Activated T-cell treated with anti-CD3 and anti-CD28 coated beads, Interleukin-2, amount 50 U/mL, for 72 hours (primary cell): ENCODE data around the gene C1QTNF5. TPM values are rescaled to one million over a fixed set of nuclear protein-coding genes. Genes with fewer than 3 reads are reported as not detected.

Experiments
- ATAC-seq, 2 donors: fragments of 150-1000 bp; cut with Tn5 transposase; replicated peaks in 1 of 2; 2 replicates each; pipeline ENCODE4 v1.10.0; 2021; ENCODE audit warnings: moderate library complexity in 2 of 2, mild to moderate bottlenecking in 1 of 2
- DNase-seq, 2 donors: peaks; one replicate each; pipeline ENCODE4 v3.0.0; 2021 to 2022; ENCODE audit warnings: mixed read lengths in 1 of 2
- H3K27ac Mint-ChIP-seq: one replicate; pipeline ENCODE4 v1.8.0; 2022; ENCODE audit warnings: mild to moderate bottlenecking, moderate library complexity, mixed read lengths
- H3K27me3 Mint-ChIP-seq: one replicate; pipeline ENCODE4 v1.8.0; 2022; ENCODE audit warnings: low read depth, mixed read lengths
- H3K36me3 Mint-ChIP-seq, 2 donors: one replicate each; pipeline ENCODE4 v1.8.0; 2022; ENCODE audit warnings: mixed read lengths in 2 of 2, mild to moderate bottlenecking in 1 of 2; ENCODE audit not compliant: insufficient read depth in 2 of 2
- H3K4me1 Mint-ChIP-seq: one replicate; pipeline ENCODE4 v1.8.0; 2022; ENCODE audit warnings: low read depth, mixed read lengths
- H3K4me3 Mint-ChIP-seq, 2 donors: one replicate each; pipeline ENCODE4 v1.8.0; 2022; ENCODE audit warnings: mild to moderate bottlenecking in 2 of 2, mixed read lengths in 2 of 2, moderate library complexity in 2 of 2
- H3K9me3 Mint-ChIP-seq, 2 donors: one replicate each; pipeline ENCODE4 v1.8.0; 2022; ENCODE audit warnings: mixed read lengths in 2 of 2
- total RNA-seq, 2 donors: library from RNA; stranded (reverse); gene quantifications; one replicate each; pipeline ENCODE4 v1.2.3, GENCODE V29; 2022

The C1QTNF5 gene
- total RNA-seq, 2 donors from 2014 or later: not detected

DNA sequence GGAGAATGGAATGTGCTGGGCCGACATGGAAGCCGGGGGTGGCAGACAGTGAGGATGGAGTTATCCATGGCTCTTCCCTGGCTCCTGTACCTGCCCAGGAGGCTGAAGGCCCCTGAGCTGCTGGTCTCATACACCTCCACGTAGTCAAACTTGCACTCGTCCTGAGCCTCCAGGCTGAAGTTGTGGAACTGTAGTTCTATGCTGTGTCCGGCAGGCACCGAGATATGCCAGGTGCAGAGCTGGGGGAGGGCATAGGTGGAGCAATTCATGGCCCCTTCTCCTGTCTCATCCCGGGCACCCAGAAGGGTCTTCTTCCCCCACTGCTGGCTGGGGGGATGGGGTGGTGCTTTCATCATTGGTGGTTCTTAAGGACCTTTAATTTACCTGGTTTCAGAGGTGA is 3.0 kb upstream of the C1QTNF5 start:
- ATAC-seq: no peak
- peaks cover 46% of the 10 kb centered on the region for H3K27me3 Mint-ChIP-seq

DNA sequence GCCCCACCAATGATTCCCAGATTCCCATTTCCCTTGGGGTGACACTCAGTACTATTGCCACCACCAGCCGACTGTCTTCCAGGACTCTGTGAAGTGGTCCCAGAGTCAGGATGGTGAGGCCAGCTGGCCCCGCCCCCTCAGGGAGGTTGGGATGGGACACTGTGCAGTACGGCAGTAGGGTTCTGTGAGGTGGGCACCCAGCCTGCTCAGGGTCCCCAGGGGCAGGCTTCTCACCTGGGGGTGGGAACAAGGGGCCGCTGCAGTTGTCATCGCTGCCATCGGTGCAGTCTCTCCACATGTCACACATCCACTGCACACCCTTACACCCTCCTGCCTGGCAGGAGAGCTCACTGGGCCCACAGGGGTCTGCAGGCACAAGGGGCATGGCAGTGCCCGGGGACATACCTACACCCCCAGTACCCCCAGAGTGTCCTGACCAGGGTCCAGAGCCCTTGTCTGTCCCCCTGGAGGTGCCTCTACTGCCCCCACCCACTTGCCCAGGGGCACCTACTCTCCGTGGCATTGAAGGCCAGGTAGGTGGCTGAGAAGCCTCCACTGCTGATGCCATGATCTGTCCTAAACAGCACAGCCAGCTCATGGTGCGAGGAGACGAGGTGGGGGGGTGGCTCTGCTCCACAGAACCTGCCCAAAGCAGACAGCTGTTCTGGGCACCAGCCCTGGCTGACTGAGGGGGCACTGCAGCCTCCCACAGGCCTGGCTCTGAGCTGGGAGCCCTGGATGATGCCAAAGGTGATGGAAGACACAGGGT is 1.9 kb upstream of the C1QTNF5 start:
- Mint-ChIP-seq H3K27me3 (peaks cover 42% of the 10 kb centered on the region), H3K4me3 (no peak overlapping the region), H3K27ac (no peak overlapping the region), H3K9me3 (no peaks in the 10 kb centered on the region), H3K4me1 (peaks cover 27% of the 10 kb centered on the region), H3K36me3 (peaks cover 0 to 2% of the 10 kb centered on the region in 2 donors)
- ATAC-seq (no peak), DNase-seq (no peak)

More for the DNA sequence above, 3.0 kb upstream of the C1QTNF5 start:
- Mint-ChIP-seq H3K4me1 (peaks cover 15% of the 10 kb centered on the region), H3K4me3 (no peak overlapping the region), H3K36me3 (peaks cover 0 to 2% of the 10 kb centered on the region in 2 donors), H3K9me3 (no peaks in the 10 kb centered on the region), H3K27ac (no peak overlapping the region)
- DNase-seq: no peak

DNA sequence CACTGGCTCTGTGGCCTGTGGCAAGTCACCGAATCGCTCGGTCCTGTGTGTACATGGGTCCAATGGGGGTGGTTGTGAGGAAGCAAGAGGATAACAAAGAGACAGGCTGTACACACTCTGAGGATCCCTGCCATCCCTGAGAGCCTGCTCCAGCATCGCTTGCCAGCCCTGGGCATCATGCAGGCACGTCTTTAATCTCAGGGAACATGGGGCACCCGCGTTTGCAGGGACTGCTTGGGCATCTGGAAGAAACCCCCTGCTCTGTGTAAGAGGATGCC is 1.3 kb upstream of the C1QTNF5 start:
- no peak for DNase-seq
- H3K36me3 Mint-ChIP-seq: peaks cover 0 to 2% of the 10 kb centered on the region in 2 donors
- no peak for ATAC-seq
- H3K4me1 Mint-ChIP-seq: peaks cover 33% of the 10 kb centered on the region
- H3K4me3 Mint-ChIP-seq: no peak overlapping the region
- H3K9me3 Mint-ChIP-seq: no peaks in the 10 kb centered on the region
- peaks cover 36% of the 10 kb centered on the region for H3K27me3 Mint-ChIP-seq
- H3K27ac Mint-ChIP-seq: no peak overlapping the region

DNA sequence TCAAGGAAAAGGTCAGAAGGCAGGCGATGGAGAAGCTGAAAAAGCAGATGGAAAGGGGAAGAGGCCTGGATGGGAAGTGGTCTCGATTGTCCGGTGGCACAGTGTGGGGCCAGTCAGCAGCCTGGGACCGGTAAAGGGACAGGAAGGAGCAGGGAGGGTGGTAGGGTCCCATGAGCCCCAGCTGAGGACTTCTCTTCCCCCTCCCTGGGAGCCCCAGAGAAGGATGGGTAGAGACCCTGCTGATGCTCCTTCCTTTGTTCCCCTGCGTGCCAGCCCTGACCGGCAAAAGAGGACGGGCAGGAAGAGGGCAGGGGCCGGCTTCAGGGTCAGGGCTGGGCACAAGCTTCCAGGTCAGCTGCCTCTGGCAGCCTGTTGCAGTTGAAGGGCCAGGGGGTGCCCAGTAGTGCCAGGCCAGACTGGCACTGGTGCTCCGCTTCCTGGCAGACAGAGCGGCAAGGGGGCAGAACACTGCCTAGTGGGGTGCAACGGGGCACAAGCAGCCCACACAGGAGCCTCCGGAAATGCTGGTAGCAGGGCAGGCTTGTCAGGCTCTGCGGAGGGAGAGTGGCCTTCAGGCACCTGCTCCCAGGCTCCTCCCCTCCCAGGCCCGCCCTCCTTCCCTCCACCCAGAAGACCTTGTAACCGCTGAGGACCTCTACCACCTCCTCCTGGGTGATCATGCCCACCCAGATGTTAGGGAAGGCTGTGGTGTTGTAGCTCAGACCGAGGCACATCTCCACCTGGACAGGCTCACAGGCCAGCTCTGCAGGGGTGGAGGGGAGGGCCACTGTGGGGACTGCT is 739 bp upstream of the C1QTNF5 start:
- DNase-seq: no peak
- no peak for ATAC-seq
- Mint-ChIP-seq H3K36me3 (peaks cover 2 to 4% of the 10 kb centered on the region in 2 donors), H3K27ac (no peak overlapping the region), H3K4me1 (peaks cover 38% of the 10 kb centered on the region), H3K27me3 (peaks cover 34% of the 10 kb centered on the region), H3K4me3 (peak overlapping the region in 1 of 2 donors; percentile 36), H3K9me3 (no peaks in the 10 kb centered on the region)

DNA sequence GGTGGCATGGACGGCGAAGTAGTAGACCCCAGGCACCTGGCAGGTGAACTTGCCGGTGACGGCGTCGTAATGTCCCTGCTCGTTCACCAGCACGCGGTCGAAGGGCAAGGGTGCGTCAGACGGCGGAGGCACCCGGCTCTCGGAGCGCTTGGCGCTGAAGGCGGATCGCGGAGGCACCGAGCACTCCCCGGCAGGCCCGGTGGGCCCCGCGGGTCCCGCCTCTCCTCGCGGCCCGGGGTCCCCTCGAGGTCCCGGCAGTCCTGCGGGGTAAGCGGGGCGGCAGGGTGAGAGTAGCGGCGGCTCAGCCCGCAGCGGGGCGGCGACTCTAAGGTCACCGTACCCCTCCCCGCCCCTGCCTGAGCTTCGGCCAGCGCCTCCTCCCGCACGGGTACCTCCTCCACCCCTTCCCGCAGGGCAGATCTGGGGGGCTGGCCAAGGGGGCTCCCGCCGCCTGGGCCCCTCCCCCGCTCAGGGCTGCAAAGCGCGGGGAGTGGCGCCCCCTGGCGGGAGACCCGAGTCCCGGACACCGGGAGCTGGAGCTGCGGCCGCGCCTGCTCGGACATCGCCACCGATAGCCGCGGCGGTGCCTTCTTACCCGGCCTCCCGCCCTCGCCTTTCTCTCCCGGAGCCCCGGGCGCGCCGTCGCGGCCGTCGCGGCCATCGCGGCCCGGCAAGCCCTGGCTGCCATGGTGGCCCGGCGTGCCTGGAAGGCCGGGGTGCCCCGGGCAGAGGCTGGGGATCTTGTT is 921 bp downstream of the C1QTNF5 start:
- peak overlapping the region; percentile 71 to 75 for H3K4me3 Mint-ChIP-seq
- DNase-seq (peak; percentile 63 to 67), ATAC-seq (peak; percentile 52 to 53)

DNA sequence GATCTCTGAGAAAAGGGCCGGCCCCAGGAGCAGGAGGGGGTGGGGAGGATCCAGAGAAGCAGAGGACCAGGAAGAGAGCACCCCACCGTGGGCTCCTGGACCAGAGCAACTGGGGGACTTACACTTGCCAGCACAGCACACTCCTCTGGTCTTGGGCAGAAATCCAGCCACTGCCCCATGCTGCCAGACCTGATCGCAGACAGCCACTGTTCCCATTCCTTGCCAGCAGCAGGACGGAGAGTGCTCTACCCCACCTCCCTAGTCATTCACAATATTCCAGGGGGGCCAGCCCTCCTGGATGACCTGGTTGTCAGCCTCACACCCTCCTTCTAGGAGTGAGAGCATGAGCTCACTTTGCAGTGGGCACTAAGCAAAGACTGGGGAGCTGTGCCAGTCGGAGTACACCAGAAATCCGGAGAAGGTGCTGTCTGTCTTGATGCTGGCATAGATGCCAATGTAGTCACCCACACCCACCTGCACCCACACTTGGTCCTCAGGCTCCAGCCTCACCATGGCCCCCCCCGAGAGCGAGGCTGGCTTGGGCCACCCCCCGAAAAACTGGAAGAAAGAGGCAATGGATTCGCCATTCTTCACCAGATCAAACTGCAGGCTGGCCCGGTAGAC is 1.6 kb downstream of the C1QTNF5 start:
- peak overlapping the region; percentile 71 to 75 for H3K4me3 Mint-ChIP-seq
- DNase-seq: no peak
- no peak overlapping the region for H3K27ac Mint-ChIP-seq
- ATAC-seq: no peak
- H3K9me3 Mint-ChIP-seq: no peaks in the 10 kb centered on the region
- peaks cover 2 to 8% of the 10 kb centered on the region in 2 donors for H3K36me3 Mint-ChIP-seq
- H3K27me3 Mint-ChIP-seq: peaks cover 34% of the 10 kb centered on the region
- peaks cover 55% of the 10 kb centered on the region for H3K4me1 Mint-ChIP-seq

More for the DNA sequence above, 921 bp downstream of the C1QTNF5 start:
- H3K27ac Mint-ChIP-seq: no peak overlapping the region
- H3K4me1 Mint-ChIP-seq: peaks cover 54% of the 10 kb centered on the region
- H3K27me3 Mint-ChIP-seq: peaks cover 34% of the 10 kb centered on the region
- H3K9me3 Mint-ChIP-seq: no peaks in the 10 kb centered on the region
- H3K36me3 Mint-ChIP-seq: peaks cover 2 to 7% of the 10 kb centered on the region in 2 donors

DNA sequence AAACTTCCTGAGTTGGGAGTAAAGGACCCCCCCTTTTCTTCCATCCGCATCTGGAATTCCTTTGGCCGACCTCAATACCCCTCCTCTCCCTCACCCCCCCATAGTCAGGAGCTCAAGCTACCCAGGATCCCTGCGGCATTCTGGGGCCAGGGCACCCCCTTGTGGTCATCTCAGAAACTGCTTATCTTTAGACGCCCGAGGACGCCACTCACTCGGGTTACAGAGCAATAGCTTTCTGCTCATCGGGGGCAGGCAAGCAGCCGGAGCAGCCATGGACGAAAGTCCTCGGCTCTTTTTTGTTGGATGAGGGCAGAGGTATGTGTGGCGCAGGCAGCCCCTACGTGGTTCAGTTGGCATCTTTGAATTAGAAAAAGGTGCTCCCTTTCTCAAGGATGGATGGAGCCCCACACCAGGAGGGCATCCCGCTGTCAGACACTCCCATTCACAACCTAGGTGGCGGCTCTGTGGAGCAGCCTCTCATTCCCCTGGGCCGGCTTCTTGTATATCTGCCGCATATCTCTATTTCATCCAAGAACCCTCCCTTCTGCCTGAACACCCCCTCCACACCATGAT is 2.3 kb downstream of the C1QTNF5 start:
- Mint-ChIP-seq H3K4me3 (peak overlapping the region; percentile 50 to 53), H3K4me1 (peaks cover 61% of the 10 kb centered on the region), H3K27ac (no peak overlapping the region), H3K36me3 (peaks cover 2 to 8% of the 10 kb centered on the region in 2 donors), H3K9me3 (no peaks in the 10 kb centered on the region), H3K27me3 (peaks cover 31% of the 10 kb centered on the region)
- ATAC-seq (peak; percentile 29 to 42), DNase-seq (peak; percentile 73 to 78)

DNA sequence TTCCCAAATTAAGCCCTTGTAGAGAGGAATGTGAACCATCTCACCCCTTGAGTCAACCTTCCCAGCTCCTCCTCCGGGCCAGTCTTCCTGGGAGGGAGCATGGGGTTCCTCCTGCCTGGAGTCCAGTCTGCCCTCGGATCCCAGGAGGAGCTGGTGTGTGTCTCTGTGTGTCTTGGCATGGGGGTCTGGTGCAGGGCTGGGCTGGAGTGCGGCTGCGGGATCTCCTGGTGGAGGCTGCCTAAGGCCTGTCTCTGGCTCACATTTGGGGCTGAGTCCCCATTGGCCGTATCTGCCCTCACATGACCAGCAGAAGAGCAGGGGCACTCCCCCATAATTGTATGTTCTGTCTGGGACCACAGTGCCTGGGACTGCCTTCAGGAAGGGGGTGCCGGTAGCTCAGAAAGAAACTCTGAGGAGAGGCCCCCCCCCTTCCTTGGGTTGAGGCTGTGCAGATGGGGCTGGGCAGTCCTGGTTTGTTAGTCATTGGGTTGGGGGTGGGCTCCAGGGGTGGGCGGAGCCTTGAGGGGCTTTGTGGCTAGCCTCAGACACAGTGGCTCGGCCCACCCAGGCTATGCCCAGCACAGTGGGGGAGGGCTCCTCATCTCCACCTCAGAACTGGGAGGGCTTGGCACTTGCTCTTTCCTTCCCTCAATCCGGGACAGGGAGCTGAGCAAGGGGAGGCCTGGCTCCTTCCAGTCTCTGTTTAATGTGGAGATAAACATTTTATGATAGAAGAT is 2.9 kb downstream of the C1QTNF5 start:
- Mint-ChIP-seq H3K27ac (no peak overlapping the region), H3K9me3 (no peaks in the 10 kb centered on the region), H3K36me3 (peaks cover 2 to 8% of the 10 kb centered on the region in 2 donors), H3K4me1 (peaks cover 68% of the 10 kb centered on the region), H3K4me3 (no peak overlapping the region), H3K27me3 (peaks cover 25% of the 10 kb centered on the region)
- no peak for ATAC-seq
- no peak for DNase-seq

DNA sequence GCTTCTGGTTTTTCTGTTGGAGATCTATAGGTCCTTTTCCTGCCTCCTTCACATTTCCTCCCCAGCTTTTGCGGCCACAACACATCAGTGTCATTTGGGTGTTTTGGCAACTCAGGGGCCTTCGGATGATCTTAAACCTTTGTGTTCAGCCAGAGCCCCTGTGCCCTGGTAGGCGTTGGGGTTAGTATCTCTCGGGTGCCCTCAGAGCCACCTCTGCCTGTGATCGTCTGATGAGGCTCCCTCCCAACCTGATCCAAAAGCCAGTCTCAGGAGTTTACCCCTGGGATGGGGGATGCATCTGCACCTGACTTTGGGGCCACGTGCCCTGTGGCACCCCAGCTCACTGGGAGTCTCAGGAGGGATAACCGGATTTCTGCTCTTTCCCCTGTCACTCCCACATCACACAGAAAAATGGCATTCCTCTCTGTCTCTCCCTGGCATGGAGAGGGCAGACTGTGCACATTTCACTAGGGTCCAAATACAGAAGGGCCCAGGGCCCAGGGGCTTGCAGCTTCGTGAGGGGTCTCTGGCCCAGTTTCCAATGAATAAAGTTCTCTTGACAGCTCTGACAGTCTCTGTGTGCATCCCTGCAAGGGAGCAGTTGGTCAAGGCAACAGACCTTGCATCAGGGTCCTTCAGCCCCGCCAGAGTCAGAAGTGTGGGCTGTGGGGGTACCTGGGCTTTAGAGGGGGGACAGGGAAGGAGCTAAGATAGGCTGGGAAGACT is 3.8 kb downstream of the C1QTNF5 start:
- ATAC-seq (no peak), DNase-seq (no peak)
- peaks cover 2 to 8% of the 10 kb centered on the region in 2 donors for H3K36me3 Mint-ChIP-seq
- H3K9me3 Mint-ChIP-seq: no peaks in the 10 kb centered on the region
- peak overlapping the region; percentile 58 to 66 for H3K4me3 Mint-ChIP-seq
- H3K27ac Mint-ChIP-seq: no peak overlapping the region
- peaks cover 71% of the 10 kb centered on the region for H3K4me1 Mint-ChIP-seq
- H3K27me3 Mint-ChIP-seq: peaks cover 19% of the 10 kb centered on the region

DNA sequence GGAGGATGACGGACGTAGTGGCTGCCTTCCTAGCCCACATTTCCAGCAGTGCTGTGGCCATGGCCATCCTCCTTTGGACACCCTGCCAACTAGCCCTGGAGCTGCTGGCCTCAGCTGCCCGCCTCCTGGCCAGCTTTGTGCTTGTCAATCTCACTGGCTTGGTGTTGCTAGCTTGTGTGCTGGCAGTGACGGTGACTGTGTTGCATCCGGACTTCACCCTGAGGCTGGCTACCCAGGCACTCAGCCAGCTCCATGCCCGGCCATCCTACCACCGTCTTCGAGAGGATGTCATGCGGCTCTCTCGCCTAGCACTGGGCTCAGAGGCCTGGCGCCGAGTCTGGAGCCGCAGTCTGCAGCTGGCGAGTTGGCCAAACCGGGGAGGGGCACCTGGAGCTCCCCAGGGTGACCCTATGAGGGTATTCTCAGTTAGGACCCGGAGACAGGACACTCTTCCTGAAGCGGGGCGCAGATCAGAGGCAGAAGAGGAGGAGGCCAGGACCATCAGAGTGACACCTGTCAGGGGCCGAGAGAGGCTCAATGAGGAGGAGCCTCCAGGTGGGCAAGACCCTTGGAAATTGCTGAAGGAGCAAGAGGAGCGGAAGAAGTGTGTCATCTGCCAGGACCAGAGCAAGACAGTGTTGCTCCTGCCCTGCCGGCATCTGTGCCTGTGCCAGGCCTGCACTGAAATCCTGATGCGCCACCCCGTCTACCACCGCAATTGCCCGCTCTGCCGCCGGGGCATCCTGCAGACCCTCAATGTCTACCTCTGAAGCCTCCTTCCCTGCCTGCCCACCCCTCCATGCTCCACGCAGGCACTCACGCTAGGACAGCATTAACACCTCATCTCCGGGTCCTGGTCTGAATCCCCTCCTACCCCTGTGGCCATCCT is 4.8 kb downstream of the C1QTNF5 start:
- Mint-ChIP-seq H3K4me3 (peak overlapping the region; percentile 96 to 99), H3K27ac (peak overlapping the region; percentile 99), H3K4me1 (peaks cover 65% of the 10 kb centered on the region)

More for the DNA sequence above, 4.8 kb downstream of the C1QTNF5 start:
- Mint-ChIP-seq H3K9me3 (no peaks in the 10 kb centered on the region), H3K27me3 (peaks cover 15% of the 10 kb centered on the region), H3K36me3 (peaks cover 2 to 8% of the 10 kb centered on the region in 2 donors)
- ATAC-seq (no peak), DNase-seq (no peak)
